ENCODE results near the gene NCBP2L.

DNA sequence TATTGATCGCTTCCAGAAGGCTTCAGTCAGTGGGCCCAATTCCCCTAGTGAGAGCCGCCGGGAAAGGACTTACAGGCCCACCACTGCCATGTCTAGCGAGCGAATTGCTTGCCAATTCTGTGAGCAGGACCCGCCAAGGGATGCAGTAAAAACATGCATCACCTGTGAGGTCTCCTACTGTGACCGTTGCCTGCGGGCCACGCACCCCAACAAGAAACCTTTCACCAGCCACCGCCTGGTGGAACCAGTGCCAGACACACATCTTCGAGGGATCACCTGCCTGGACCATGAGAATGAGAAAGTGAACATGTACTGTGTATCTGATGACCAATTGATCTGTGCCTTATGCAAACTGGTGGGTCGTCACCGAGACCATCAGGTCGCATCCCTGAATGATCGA lies 63.4 kb downstream of the NCBP2L start:
- TF ChIP-seq, protein P1, sequence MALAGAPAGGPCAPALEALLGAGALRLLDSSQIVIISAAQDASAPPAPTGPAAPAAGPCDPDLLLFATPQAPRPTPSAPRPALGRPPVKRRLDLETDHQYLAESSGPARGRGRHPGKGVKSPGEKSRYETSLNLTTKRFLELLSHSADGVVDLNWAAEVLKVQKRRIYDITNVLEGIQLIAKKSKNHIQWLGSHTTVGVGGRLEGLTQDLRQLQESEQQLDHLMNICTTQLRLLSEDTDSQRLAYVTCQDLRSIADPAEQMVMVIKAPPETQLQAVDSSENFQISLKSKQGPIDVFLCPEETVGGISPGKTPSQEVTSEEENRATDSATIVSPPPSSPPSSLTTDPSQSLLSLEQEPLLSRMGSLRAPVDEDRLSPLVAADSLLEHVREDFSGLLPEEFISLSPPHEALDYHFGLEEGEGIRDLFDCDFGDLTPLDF (CRISPR knock-in tag; IDR thresholded peaks at IDR 0.05), result no peak
- TF ChIP-seq ZNF121 (CRISPR knock-in tag; IDR thresholded peaks at IDR 0.05) (no peak), RELA (CRISPR knock-in tag; IDR thresholded peaks at IDR 0.05; ENCODE audit: borderline replicate concordance) (no peak), OVOL2 (CRISPR knock-in tag; IDR thresholded peaks at IDR 0.05; ENCODE audit: borderline replicate concordance) (no peak), ELF4 (CRISPR knock-in tag; IDR thresholded peaks at IDR 0.05; ENCODE audit: low read depth) (no peak)
- TF ChIP-seq, protein P2, sequence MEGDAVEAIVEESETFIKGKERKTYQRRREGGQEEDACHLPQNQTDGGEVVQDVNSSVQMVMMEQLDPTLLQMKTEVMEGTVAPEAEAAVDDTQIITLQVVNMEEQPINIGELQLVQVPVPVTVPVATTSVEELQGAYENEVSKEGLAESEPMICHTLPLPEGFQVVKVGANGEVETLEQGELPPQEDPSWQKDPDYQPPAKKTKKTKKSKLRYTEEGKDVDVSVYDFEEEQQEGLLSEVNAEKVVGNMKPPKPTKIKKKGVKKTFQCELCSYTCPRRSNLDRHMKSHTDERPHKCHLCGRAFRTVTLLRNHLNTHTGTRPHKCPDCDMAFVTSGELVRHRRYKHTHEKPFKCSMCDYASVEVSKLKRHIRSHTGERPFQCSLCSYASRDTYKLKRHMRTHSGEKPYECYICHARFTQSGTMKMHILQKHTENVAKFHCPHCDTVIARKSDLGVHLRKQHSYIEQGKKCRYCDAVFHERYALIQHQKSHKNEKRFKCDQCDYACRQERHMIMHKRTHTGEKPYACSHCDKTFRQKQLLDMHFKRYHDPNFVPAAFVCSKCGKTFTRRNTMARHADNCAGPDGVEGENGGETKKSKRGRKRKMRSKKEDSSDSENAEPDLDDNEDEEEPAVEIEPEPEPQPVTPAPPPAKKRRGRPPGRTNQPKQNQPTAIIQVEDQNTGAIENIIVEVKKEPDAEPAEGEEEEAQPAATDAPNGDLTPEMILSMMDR (IDR thresholded peaks at IDR 0.05), result no peak
- TF ChIP-seq, protein P3, sequence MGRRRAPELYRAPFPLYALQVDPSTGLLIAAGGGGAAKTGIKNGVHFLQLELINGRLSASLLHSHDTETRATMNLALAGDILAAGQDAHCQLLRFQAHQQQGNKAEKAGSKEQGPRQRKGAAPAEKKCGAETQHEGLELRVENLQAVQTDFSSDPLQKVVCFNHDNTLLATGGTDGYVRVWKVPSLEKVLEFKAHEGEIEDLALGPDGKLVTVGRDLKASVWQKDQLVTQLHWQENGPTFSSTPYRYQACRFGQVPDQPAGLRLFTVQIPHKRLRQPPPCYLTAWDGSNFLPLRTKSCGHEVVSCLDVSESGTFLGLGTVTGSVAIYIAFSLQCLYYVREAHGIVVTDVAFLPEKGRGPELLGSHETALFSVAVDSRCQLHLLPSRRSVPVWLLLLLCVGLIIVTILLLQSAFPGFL (CRISPR knock-in tag; IDR thresholded peaks at IDR 0.05; ENCODE audit: borderline replicate concordance), result no peak
- TF ChIP-seq, protein P4, sequence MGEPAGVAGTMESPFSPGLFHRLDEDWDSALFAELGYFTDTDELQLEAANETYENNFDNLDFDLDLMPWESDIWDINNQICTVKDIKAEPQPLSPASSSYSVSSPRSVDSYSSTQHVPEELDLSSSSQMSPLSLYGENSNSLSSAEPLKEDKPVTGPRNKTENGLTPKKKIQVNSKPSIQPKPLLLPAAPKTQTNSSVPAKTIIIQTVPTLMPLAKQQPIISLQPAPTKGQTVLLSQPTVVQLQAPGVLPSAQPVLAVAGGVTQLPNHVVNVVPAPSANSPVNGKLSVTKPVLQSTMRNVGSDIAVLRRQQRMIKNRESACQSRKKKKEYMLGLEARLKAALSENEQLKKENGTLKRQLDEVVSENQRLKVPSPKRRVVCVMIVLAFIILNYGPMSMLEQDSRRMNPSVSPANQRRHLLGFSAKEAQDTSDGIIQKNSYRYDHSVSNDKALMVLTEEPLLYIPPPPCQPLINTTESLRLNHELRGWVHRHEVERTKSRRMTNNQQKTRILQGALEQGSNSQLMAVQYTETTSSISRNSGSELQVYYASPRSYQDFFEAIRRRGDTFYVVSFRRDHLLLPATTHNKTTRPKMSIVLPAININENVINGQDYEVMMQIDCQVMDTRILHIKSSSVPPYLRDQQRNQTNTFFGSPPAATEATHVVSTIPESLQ (CRISPR knock-in tag; IDR thresholded peaks at IDR 0.05), result no peak
- TF ChIP-seq, protein P5, sequence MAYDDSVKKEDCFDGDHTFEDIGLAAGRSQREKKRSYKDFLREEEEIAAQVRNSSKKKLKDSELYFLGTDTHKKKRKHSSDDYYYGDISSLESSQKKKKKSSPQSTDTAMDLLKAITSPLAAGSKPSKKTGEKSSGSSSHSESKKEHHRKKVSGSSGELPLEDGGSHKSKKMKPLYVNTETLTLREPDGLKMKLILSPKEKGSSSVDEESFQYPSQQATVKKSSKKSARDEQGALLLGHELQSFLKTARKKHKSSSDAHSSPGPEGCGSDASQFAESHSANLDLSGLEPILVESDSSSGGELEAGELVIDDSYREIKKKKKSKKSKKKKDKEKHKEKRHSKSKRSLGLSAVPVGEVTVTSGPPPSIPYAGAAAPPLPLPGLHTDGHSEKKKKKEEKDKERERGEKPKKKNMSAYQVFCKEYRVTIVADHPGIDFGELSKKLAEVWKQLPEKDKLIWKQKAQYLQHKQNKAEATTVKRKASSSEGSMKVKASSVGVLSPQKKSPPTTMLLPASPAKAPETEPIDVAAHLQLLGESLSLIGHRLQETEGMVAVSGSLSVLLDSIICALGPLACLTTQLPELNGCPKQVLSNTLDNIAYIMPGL (CRISPR knock-in tag; IDR thresholded peaks at IDR 0.05), result no peak
- TF ChIP-seq, protein P6, sequence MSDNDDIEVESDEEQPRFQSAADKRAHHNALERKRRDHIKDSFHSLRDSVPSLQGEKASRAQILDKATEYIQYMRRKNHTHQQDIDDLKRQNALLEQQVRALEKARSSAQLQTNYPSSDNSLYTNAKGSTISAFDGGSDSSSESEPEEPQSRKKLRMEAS (CRISPR knock-in tag; IDR thresholded peaks at IDR 0.05), result no peak
- TF ChIP-seq, protein P7, sequence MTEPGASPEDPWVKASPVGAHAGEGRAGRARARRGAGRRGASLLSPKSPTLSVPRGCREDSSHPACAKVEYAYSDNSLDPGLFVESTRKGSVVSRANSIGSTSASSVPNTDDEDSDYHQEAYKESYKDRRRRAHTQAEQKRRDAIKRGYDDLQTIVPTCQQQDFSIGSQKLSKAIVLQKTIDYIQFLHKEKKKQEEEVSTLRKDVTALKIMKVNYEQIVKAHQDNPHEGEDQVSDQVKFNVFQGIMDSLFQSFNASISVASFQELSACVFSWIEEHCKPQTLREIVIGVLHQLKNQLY (CRISPR knock-in tag; IDR thresholded peaks at IDR 0.05), result no peak
- TF ChIP-seq, protein P8, sequence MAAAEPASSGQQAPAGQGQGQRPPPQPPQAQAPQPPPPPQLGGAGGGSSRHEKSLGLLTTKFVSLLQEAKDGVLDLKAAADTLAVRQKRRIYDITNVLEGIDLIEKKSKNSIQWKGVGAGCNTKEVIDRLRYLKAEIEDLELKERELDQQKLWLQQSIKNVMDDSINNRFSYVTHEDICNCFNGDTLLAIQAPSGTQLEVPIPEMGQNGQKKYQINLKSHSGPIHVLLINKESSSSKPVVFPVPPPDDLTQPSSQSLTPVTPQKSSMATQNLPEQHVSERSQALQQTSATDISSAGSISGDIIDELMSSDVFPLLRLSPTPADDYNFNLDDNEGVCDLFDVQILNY (CRISPR knock-in tag; IDR thresholded peaks at IDR 0.05), result no peak
